DMS114 treated with DMSO at 0.1 percent for 48 hours (cell line): ENCODE data around the gene ZMYM5.
"Not testable (repeated sequence)": the region's sequence is repeated elsewhere in the genome, so short reads cannot be mapped to it uniquely, and the experiment has no call there.

Source experiments
- DNase-seq: peaks from one replicate; lab custom pipeline; 2025; ENCODE audit not compliant: unreplicated experiment; lab: John Stamatoyannopoulos, UW

The ZMYM5 gene

GRCh38 chr13:19863323-19864023 is at the start of gene ZMYM5:
ZMYM5 (minus strand) TSS chr13:19863649; CDS start chr13:19852180, 11,469 bp downstream.
- peak; percentile 87 for DNase-seq

- no peak for DNase-seq
Observed at GRCh38 chr13:19910336-19911072, 47.1 kb upstream of the ZMYM5 start.

- no peak for DNase-seq
Observed at GRCh38 chr13:19908350-19908986, 45.0 kb upstream of the ZMYM5 start.

GRCh38 chr13:19905487-19906195 is 42.2 kb upstream of the ZMYM5 start:
- DNase-seq, result not testable (repeated sequence)

GRCh38 chr13:19890030-19890429 is 26.6 kb upstream of the ZMYM5 start:
- DNase-seq, result no peak

GRCh38 chr13:19888799-19889198 is 25.4 kb upstream of the ZMYM5 start:
- no peak for DNase-seq

- DNase-seq, result no peak
Observed at GRCh38 chr13:19882231-19882630, 18.8 kb upstream of the ZMYM5 start.

- DNase-seq, result no peak
Observed at GRCh38 chr13:19881641-19882040, 18.2 kb upstream of the ZMYM5 start.

- peak; percentile 23 for DNase-seq
Observed at GRCh38 chr13:19864746-19865309, 1.4 kb upstream of the ZMYM5 start.

GRCh38 chr13:19864024-19864745 is 736 bp upstream of the ZMYM5 start:
- no peak for DNase-seq

- DNase-seq, result no peak
Observed at GRCh38 chr13:19862481-19863313, 752 bp downstream of the ZMYM5 start.

GRCh38 chr13:19861762-19862161 is 1.7 kb downstream of the ZMYM5 start:
- no peak for DNase-seq

GRCh38 chr13:19860884-19861655 is 2.4 kb downstream of the ZMYM5 start:
- no peak for DNase-seq

- DNase-seq, result not testable (repeated sequence)
Observed at GRCh38 chr13:19857637-19858036, 5.8 kb downstream of the ZMYM5 start.

GRCh38 chr13:19852766-19853165 is 10.7 kb downstream of the ZMYM5 start:
- DNase-seq, result no peak

- DNase-seq, result no peak
Observed at GRCh38 chr13:19845758-19846157, 17.7 kb downstream of the ZMYM5 start.

GRCh38 chr13:19838865-19839275 is 24.6 kb downstream of the ZMYM5 start:
- DNase-seq, result no peak

- DNase-seq, result no peak
Observed at GRCh38 chr13:19836472-19836871, 27.0 kb downstream of the ZMYM5 start.

GRCh38 chr13:19834704-19835103 is 28.7 kb downstream of the ZMYM5 start:
- DNase-seq, result no peak
